Nephron progenitor cell (in vitro differentiated cells): ENCODE measurements around the gene SPC24.

Experiments used
- DNase-seq: peaks from one replicate; pipeline ENCODE4 v3.0.0; 2021
- H3K27ac Mint-ChIP-seq: 2 replicates; pipeline ENCODE4 v1.8.0; 2021; ENCODE audit warnings: mild to moderate bottlenecking, moderate library complexity, mixed read lengths
- H3K27me3 Mint-ChIP-seq: 2 replicates; pipeline ENCODE4 v1.8.0; 2021; ENCODE audit warnings: mild to moderate bottlenecking, low read depth, mixed read lengths; ENCODE audit not compliant: poor library complexity
- H3K36me3 Mint-ChIP-seq: 2 replicates; pipeline ENCODE4 v1.8.0; 2021; ENCODE audit warnings: low read depth, mixed read lengths
- H3K4me1 Mint-ChIP-seq: 2 replicates; pipeline ENCODE4 v1.8.0; 2021; ENCODE audit warnings: mixed read lengths
- H3K4me3 Mint-ChIP-seq: 2 replicates; pipeline ENCODE4 v1.8.0; 2021; ENCODE audit warnings: mild to moderate bottlenecking, moderate library complexity, mixed read lengths
- H3K9me3 Mint-ChIP-seq: 2 replicates; pipeline ENCODE4 v1.8.0; 2021; ENCODE audit warnings: mild to moderate bottlenecking, moderate library complexity, mixed read lengths
- CTCF ChIP-seq: fragments of 200-600 bp; sonication (generic); IDR thresholded peaks from 2 replicates; pipeline ENCODE4 v1.5.0; 2021; ENCODE audit warnings: antibody characterized with exemption

Gene SPC24

GRCh38 chr19:11171144-11171543 lies 15.6 kb upstream of the SPC24 start:
- Mint-ChIP-seq H3K9me3 (no peaks in the 10 kb centered on the region), H3K36me3 (peaks cover 42% of the 10 kb centered on the region), H3K4me1 (peaks cover 5% of the 10 kb centered on the region), H3K27ac (no peak overlapping the region), H3K4me3 (no peak overlapping the region), H3K27me3 (no peaks in the 10 kb centered on the region)
- no peak for TF ChIP-seq CTCF
- no peak for DNase-seq

DNA sequence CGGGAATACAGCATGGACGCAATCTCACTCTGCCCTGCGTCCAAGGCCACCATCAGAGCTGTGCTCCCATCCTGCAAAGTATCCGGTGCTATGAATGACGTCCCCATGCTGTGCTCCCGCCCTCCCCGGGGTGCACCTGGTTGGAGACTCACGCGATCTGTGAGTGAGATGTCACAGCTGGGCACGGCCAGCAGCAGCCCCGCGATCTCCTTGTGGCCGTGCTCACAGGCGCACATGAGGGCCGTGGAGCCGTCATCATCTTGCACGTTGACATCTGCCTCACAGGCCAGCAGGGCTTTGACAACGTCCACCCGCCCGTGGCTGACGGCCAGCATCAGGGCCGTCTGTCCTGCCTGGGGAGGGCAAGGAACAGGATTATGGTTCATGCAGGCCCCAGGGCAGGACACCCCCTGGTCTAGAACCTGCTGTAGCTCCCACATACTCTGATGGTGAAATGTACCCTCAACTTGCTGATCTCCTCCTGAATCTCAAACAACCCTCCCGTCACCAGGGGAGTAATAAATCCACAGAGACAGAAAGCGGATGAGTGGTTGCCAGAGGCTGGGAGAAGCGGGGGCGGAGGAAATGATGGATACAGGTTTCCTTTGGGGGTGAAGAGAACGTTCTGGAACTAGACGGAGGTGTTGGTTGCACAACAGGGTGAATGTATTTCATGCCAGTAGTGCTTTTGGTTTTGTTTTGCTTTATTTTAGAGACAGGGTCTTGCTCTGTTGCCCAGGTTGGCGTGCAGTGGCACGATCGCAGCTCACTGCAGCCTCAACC lies 14.5 kb upstream of the SPC24 start:
- no peak for DNase-seq
- Mint-ChIP-seq H3K4me1 (peaks cover 5% of the 10 kb centered on the region), H3K9me3 (no peaks in the 10 kb centered on the region), H3K27ac (peak overlapping the region; percentile 74), H3K36me3 (peaks cover 45% of the 10 kb centered on the region), H3K27me3 (peaks cover 3% of the 10 kb centered on the region), H3K4me3 (no peak overlapping the region)
- no peak for TF ChIP-seq CTCF

- peaks cover 7% of the 10 kb centered on the region for H3K27me3 Mint-ChIP-seq
- H3K27ac Mint-ChIP-seq = no peak overlapping the region
- H3K36me3 Mint-ChIP-seq = peaks cover 54% of the 10 kb centered on the region
- H3K4me1 Mint-ChIP-seq = peaks cover 12% of the 10 kb centered on the region
- no peak for TF ChIP-seq CTCF
- no peak for DNase-seq
- H3K9me3 Mint-ChIP-seq = no peaks in the 10 kb centered on the region
- H3K4me3 Mint-ChIP-seq = no peak overlapping the region
Measured at GRCh38 chr19:11168568-11168967, 13.0 kb upstream of the SPC24 start.

- Mint-ChIP-seq H3K27ac (peak overlapping the region; percentile 72), H3K4me1 (peaks cover 12% of the 10 kb centered on the region), H3K27me3 (peaks cover 7% of the 10 kb centered on the region), H3K36me3 (peaks cover 47% of the 10 kb centered on the region), H3K9me3 (no peaks in the 10 kb centered on the region), H3K4me3 (no peak overlapping the region)
- no peak for TF ChIP-seq CTCF
- no peak for DNase-seq
Measured at GRCh38 chr19:11166281-11167142, 10.9 kb upstream of the SPC24 start.

- H3K4me1 Mint-ChIP-seq = peaks cover 12% of the 10 kb centered on the region
- no peak for DNase-seq
- peaks cover 47% of the 10 kb centered on the region for H3K36me3 Mint-ChIP-seq
- H3K27me3 Mint-ChIP-seq = peaks cover 7% of the 10 kb centered on the region
- peaks cover 4% of the 10 kb centered on the region for H3K9me3 Mint-ChIP-seq
- H3K27ac Mint-ChIP-seq = peak overlapping the region; percentile 77
- H3K4me3 Mint-ChIP-seq = no peak overlapping the region
- TF ChIP-seq CTCF = no peak
Measured at GRCh38 chr19:11165486-11166030, 10.0 kb upstream of the SPC24 start.
